Retina (tissue), 1 donor: ENCODE data around the gene TANC1.
"Not testable (repeated sequence)": the region's sequence is repeated elsewhere in the genome, so short reads cannot be mapped to it uniquely, and the experiment has no call there.

Experiments used
- DNase-seq: peaks from one replicate; pipeline ENCODE4 v3.0.0-alpha.2; 2016

Gene TANC1

GRCh38 chr2:159094173-159094737 is 125.8 kb downstream of the TANC1 start:
- DNase-seq = no peak

GRCh38 chr2:159095813-159096212 is 127.4 kb downstream of the TANC1 start:
- no peak for DNase-seq

- DNase-seq = not testable (repeated sequence)
Measured at GRCh38 chr2:159096302-159096855, 127.9 kb downstream of the TANC1 start.

GRCh38 chr2:159096901-159097300 is 128.5 kb downstream of the TANC1 start:
- no peak for DNase-seq

- DNase-seq = no peak
Measured at GRCh38 chr2:159098361-159098760, 129.9 kb downstream of the TANC1 start.

GRCh38 chr2:159098921-159099411 is 130.5 kb downstream of the TANC1 start:
- DNase-seq = no peak

- DNase-seq = no peak
Measured at GRCh38 chr2:159101755-159102489, 133.5 kb downstream of the TANC1 start.

GRCh38 chr2:159103411-159103810 is 135.0 kb downstream of the TANC1 start:
- DNase-seq = no peak

GRCh38 chr2:159106109-159106508 is 137.7 kb downstream of the TANC1 start:
- DNase-seq = no peak

GRCh38 chr2:159108181-159108893 is 139.9 kb downstream of the TANC1 start:
- DNase-seq = no peak

- no peak for DNase-seq
Measured at GRCh38 chr2:159109517-159109916, 141.1 kb downstream of the TANC1 start.

GRCh38 chr2:159110784-159111183 is 142.3 kb downstream of the TANC1 start:
- DNase-seq = no peak

- no peak for DNase-seq
Measured at GRCh38 chr2:159111346-159111927, 143.0 kb downstream of the TANC1 start.

- DNase-seq = no peak
Measured at GRCh38 chr2:159114835-159115234, 146.4 kb downstream of the TANC1 start.

- no peak for DNase-seq
Measured at GRCh38 chr2:159116922-159117321, 148.5 kb downstream of the TANC1 start.

- DNase-seq = no peak
Measured at GRCh38 chr2:159117658-159118057, 149.2 kb downstream of the TANC1 start.

GRCh38 chr2:159118115-159118858 is 149.8 kb downstream of the TANC1 start:
- DNase-seq = peak; percentile 84

- no peak for DNase-seq
Measured at GRCh38 chr2:159118859-159119500, 150.5 kb downstream of the TANC1 start.

GRCh38 chr2:159119652-159120257 is 151.3 kb downstream of the TANC1 start:
- no peak for DNase-seq

GRCh38 chr2:159123786-159124185 is 155.3 kb downstream of the TANC1 start:
- DNase-seq = no peak

GRCh38 chr2:159124441-159124911 is 156.0 kb downstream of the TANC1 start:
- DNase-seq = no peak
